GM23338 (cell line): ENCODE results near the gene RAD51B. TPM values are rescaled to one million over a fixed set of nuclear protein-coding genes. Genes with fewer than 3 reads are reported as not detected.

ENCODE experiments used
- ATAC-seq: fragments of 200-7000 bp; cut with Tn5 transposase; 3 replicates; pipeline ENCODE4 v1.9.1; 2020
- DNase-seq: peaks from one replicate; pipeline ENCODE4 v3.0.0-alpha.2; 2015; ENCODE audit warnings: low spot score
- H2AFZ ChIP-seq: fragments of 200-600 bp; sonication (generic); 2 replicates; pipeline ENCODE4 v1.8.0; 2016; ENCODE audit warnings: antibody characterized with exemption, mild to moderate bottlenecking, moderate library complexity
- H3F3A ChIP-seq: fragments of 200-600 bp; sonication (generic); replicated peaks from 2 replicates; pipeline ENCODE4 v1.8.0; 2017; ENCODE audit warnings: antibody characterized with exemption, mixed run types, low read depth
- H3K27ac ChIP-seq: fragments of 200-600 bp; sonication (generic); 2 replicates; pipeline ENCODE4 v1.6.1; 2016; ENCODE audit warnings: low read depth
- H3K27me3 ChIP-seq: fragments of 200-600 bp; sonication (generic); 2 replicates; pipeline ENCODE4 v1.8.0; 2016; ENCODE audit warnings: mild to moderate bottlenecking, mixed run types, moderate library complexity; ENCODE audit not compliant: insufficient read depth
- H3K36me3 ChIP-seq: fragments of 200-600 bp; sonication (generic); 2 replicates; pipeline ENCODE4 v1.8.0; 2016; ENCODE audit warnings: mild to moderate bottlenecking; ENCODE audit not compliant: insufficient read depth
- H3K4me1 ChIP-seq: fragments of 200-600 bp; sonication (generic); 2 replicates; pipeline ENCODE4 v1.8.0; 2016; ENCODE audit warnings: mild to moderate bottlenecking, moderate library complexity; ENCODE audit not compliant: insufficient read depth
- H3K4me2 ChIP-seq: fragments of 200-600 bp; sonication (generic); 2 replicates; pipeline ENCODE4 v1.7.1; 2017; ENCODE audit warnings: mixed run types
- H3K4me3 ChIP-seq: fragments of 200-600 bp; sonication (generic); 2 replicates; pipeline ENCODE4 v1.6.1; 2016; ENCODE audit warnings: mixed run types
- H3K79me2 ChIP-seq: fragments of 200-600 bp; sonication (generic); replicated peaks from 2 replicates; pipeline ENCODE4 v1.8.0; 2017; ENCODE audit warnings: mild to moderate bottlenecking; ENCODE audit not compliant: insufficient read depth
- H3K9me2 ChIP-seq: fragments of 200-600 bp; sonication (generic); 2 replicates; pipeline ENCODE4 v1.8.0; 2017; ENCODE audit not compliant: insufficient read depth
- H4K20me1 ChIP-seq: fragments of 200-600 bp; sonication (generic); replicated peaks from 2 replicates; pipeline ENCODE4 v1.8.0; 2017; ENCODE audit warnings: mild to moderate bottlenecking; ENCODE audit not compliant: insufficient read depth
- H3K27ac Mint-ChIP-seq: 2 replicates; pipeline ENCODE4 v1.8.0; 2020; ENCODE audit warnings: inconsistent platforms, mild to moderate bottlenecking, moderate library complexity, mixed read lengths
- H3K27me3 Mint-ChIP-seq: 3 replicates; pipeline ENCODE4 v1.8.0; 2022; ENCODE audit warnings: low read depth, mild to moderate bottlenecking, moderate library complexity, mixed read lengths, inconsistent platforms; ENCODE audit not compliant: insufficient read depth, poor library complexity
- H3K36me3 Mint-ChIP-seq: 3 replicates; pipeline ENCODE4 v1.8.0; 2021; ENCODE audit warnings: low read depth, mild to moderate bottlenecking, inconsistent platforms, moderate library complexity, mixed read lengths
- H3K4me1 Mint-ChIP-seq: 3 replicates; pipeline ENCODE4 v1.8.0; 2020; ENCODE audit warnings: mild to moderate bottlenecking, inconsistent platforms, mixed read lengths
- H3K4me3 Mint-ChIP-seq: 3 replicates; pipeline ENCODE4 v1.8.0; 2021; ENCODE audit warnings: moderate library complexity, mild to moderate bottlenecking, inconsistent platforms, mixed read lengths
- H3K9me3 Mint-ChIP-seq: 3 replicates; pipeline ENCODE4 v1.8.0; 2020; ENCODE audit warnings: moderate library complexity, mild to moderate bottlenecking, inconsistent platforms, mixed read lengths
- CREB1 ChIP-seq: fragments of 250-450 bp; sonication (Bioruptor Pico); IDR thresholded peaks from 2 replicates; pipeline ENCODE4 v1.5.0; 2020; ENCODE audit warnings: low read depth, mild to moderate bottlenecking, moderate library complexity
- CTCF ChIP-seq, 2 experiments: fragments of 200-600 bp in 1 of 2; sonication (generic) in 1 of 2; conservative IDR thresholded peaks; 2 replicates each; pipeline versions ENCODE4 v1.5.1 to v1.6.1; 2016 to 2017; ENCODE audit warnings: antibody characterized with exemption in 2 of 2, low read depth in 2 of 2, mild to moderate bottlenecking in 2 of 2, moderate library complexity in 1 of 2
- EZH2 ChIP-seq: fragments of 200-600 bp; sonication (generic); IDR thresholded peaks from one replicate; pipeline ENCODE4 v1.8.0; 2017; ENCODE audit warnings: antibody characterized with exemption, mild to moderate bottlenecking, low read depth; ENCODE audit not compliant: unreplicated experiment
- EZH2phosphoT487 ChIP-seq: fragments of 200-600 bp; sonication (generic); IDR thresholded peaks from one replicate; pipeline ENCODE4 v1.8.1; 2018; ENCODE audit warnings: antibody characterized with exemption; ENCODE audit not compliant: unreplicated experiment
- JUNB ChIP-seq: IDR thresholded peaks from one replicate; pipeline ENCODE4 v1.6.1; 2016; ENCODE audit warnings: antibody characterized with exemption; ENCODE audit not compliant: unreplicated experiment
- NANOG ChIP-seq: IDR thresholded peaks from 2 replicates; pipeline ENCODE4 v1.6.1; 2016; ENCODE audit warnings: antibody characterized with exemption, borderline replicate concordance
- POLR2AphosphoS5 ChIP-seq: IDR thresholded peaks from 2 replicates; pipeline ENCODE4 v1.6.1; 2016; ENCODE audit warnings: antibody characterized with exemption, low read depth
- REST ChIP-seq: IDR thresholded peaks from one replicate; pipeline ENCODE4 v1.6.1; 2018; ENCODE audit warnings: antibody characterized with exemption; ENCODE audit not compliant: unreplicated experiment
- ZNF114 ChIP-seq: fragments of 250-450 bp; sonication (Bioruptor Pico); IDR thresholded peaks from 2 replicates; pipeline ENCODE4 v1.5.0; 2020; ENCODE audit warnings: mild to moderate bottlenecking, moderate library complexity
- ZNF331 ChIP-seq: fragments of 250-450 bp; sonication (Bioruptor Pico); IDR thresholded peaks from 2 replicates; pipeline ENCODE4 v1.5.0; 2020; ENCODE audit warnings: low read depth, mild to moderate bottlenecking, moderate library complexity
- polyA plus RNA-seq: library from polyadenylated mRNA; unstranded; fragments of >200 nt; fragmentation: Nextera tagmentation; extraction: Ambion mirVana; gene quantifications from 2 replicates; pipeline ENCODE4 v1.2.1, GENCODE V29; 2016
- total RNA-seq: library from RNA; depleted of rRNA; stranded (reverse); fragments of >200 nt; shearing (Covaris generic); gene quantifications from 2 replicates; pipeline ENCODE4 v1.2.3, GENCODE V29; 2014

The RAD51B gene
- total and polyA plus RNA-seq, 2 experiments from 2014 or later = 15.7 to 29.1 TPM

GRCh38 chr14:68677476-68677875 is 857.9 kb downstream of the RAD51B start:
- no peak for DNase-seq
- Histone ChIP-seq H3K4me2 (no peak overlapping the region), H3K79me2 (no peaks in the 10 kb centered on the region), H2AFZ (no peak overlapping the region), H3K27me3 (no peaks in the 10 kb centered on the region), H3K36me3 (no peaks in the 10 kb centered on the region), H3F3A (peaks cover 13% of the 10 kb centered on the region), H3K27ac (no peak overlapping the region), H4K20me1 (no peaks in the 10 kb centered on the region), H3K4me3 (no peak overlapping the region), H3K9me2 (peaks cover 20% of the 10 kb centered on the region), H3K4me1 (peaks cover 16% of the 10 kb centered on the region)
- no peak overlapping the region for H3K27ac Mint-ChIP-seq
- no peaks in the 10 kb centered on the region for H3K36me3 Mint-ChIP-seq
- H3K4me3 Mint-ChIP-seq = no peak overlapping the region
- no peak for TF ChIP-seq POLR2AphosphoS5
- TF ChIP-seq ZNF331 = no peak
- TF ChIP-seq CTCF (conservative IDR thresholded peaks at IDR 0.05; ENCODE audit: low read depth in 2 of 2) = no peak
- TF ChIP-seq NANOG = no peak
- TF ChIP-seq CREB1 (CRISPR knock-in tag) = no peak
- H3K4me1 Mint-ChIP-seq = peaks cover 15% of the 10 kb centered on the region
- H3K9me3 Mint-ChIP-seq = no peaks in the 10 kb centered on the region; the same call in 2 of the 3 replicates
- ATAC-seq = no peak
- peaks cover 2% of the 10 kb centered on the region for H3K27me3 Mint-ChIP-seq

- Histone ChIP-seq H3K36me3 (no peaks in the 10 kb centered on the region), H3K27me3 (no peaks in the 10 kb centered on the region), H3F3A (peaks cover 12% of the 10 kb centered on the region), H3K27ac (no peak overlapping the region), H2AFZ (no peak overlapping the region), H3K4me2 (no peak overlapping the region), H3K4me1 (peaks cover 20% of the 10 kb centered on the region), H3K9me2 (peaks cover 20% of the 10 kb centered on the region), H3K4me3 (no peak overlapping the region), H4K20me1 (no peaks in the 10 kb centered on the region), H3K79me2 (no peaks in the 10 kb centered on the region)
- Mint-ChIP-seq H3K27me3 (peaks cover 2% of the 10 kb centered on the region), H3K9me3 (no peaks in the 10 kb centered on the region; the same call in 2 of the 3 replicates), H3K4me3 (no peak overlapping the region), H3K27ac (no peak overlapping the region), H3K36me3 (no peaks in the 10 kb centered on the region), H3K4me1 (peaks cover 19% of the 10 kb centered on the region)
- ATAC-seq (no peak), DNase-seq (no peak)
- no peak for TF ChIP-seq ZNF114 (CRISPR knock-in tag)
- TF ChIP-seq ZNF331 = no peak
- TF ChIP-seq CREB1 (CRISPR knock-in tag) = no peak
- TF ChIP-seq JUNB = no peak
- no peak for TF ChIP-seq EZH2phosphoT487
- TF ChIP-seq REST = no peak
- TF ChIP-seq EZH2 = no peak
- TF ChIP-seq CTCF (conservative IDR thresholded peaks at IDR 0.05; ENCODE audit: low read depth in 2 of 2) = no peak
- no peak for TF ChIP-seq POLR2AphosphoS5
These were observed 858.3 kb downstream of the RAD51B start for GRCh38 chr14:68677901-68678300.
